ENCODE measurements around the gene SPATC1L.

GRCh38 chr21:46195595-46196195, 11.4 kb upstream of the SPATC1L start:
- no peak for TF ChIP-seq CTCF (conservative IDR thresholded peaks at IDR 0.05)
- no peak for TF ChIP-seq ZFX (IDR thresholded peaks at IDR 0.05)

Measured in C4-2B (cell line).